Measurements from ENCODE around the gene CDX1. TPM values are rescaled to one million over a fixed set of nuclear protein-coding genes. Genes with fewer than 3 reads are reported as not detected.

The CDX1 gene
- total RNA-seq, 1 experiment from 2014 or later: 0.22 TPM

- H2BK12ac ChIP-seq (ENCODE audit: insufficient read length, low read depth, low read length): no peak overlapping the region
- no CpG with 5 or more reads among the region's 8 CpGs for WGBS (ENCODE audit: extremely low coverage, insufficient read length, low lambda C conversion rate)
- no peak overlapping the region for H2BK20ac ChIP-seq (ENCODE audit: low read depth, low read length, poor library complexity, severe bottlenecking)
- no peak overlapping the region for H2BK5ac ChIP-seq (ENCODE audit: insufficient read length, low read length)
- H3K23ac ChIP-seq (ENCODE audit: insufficient read length, low read depth, low read length): no peak overlapping the region
- H4K8ac ChIP-seq (replicated peaks; ENCODE audit: insufficient read length, low read depth, low read length): no peak overlapping the region
- no peak overlapping the region for H3K18ac ChIP-seq (ENCODE audit: insufficient read length, low read depth, low read length)
- no peak overlapping the region for H2BK15ac ChIP-seq (ENCODE audit: low read depth, low read length)
- H3K4me3 Mint-ChIP-seq: no peak overlapping the region
- H3T11ph ChIP-seq (ENCODE audit: low read length): no peak overlapping the region
- H3K27me3 Mint-ChIP-seq (ENCODE audit: low read depth): peaks cover 63% of the 10 kb centered on the region
- no peak overlapping the region for H2BK120ac ChIP-seq (ENCODE audit: low read depth, low read length, poor library complexity, severe bottlenecking)
- H2AK5ac ChIP-seq (ENCODE audit: insufficient read length, low read length): no peak overlapping the region
- no peak for DNase-seq
- no peaks in the 10 kb centered on the region; the same call in 1 of the 2 replicates for H3K27me3 ChIP-seq (ENCODE audit: insufficient read depth, low read length)
- no peaks in the 10 kb centered on the region for H3K79me1 ChIP-seq (ENCODE audit: insufficient read depth, low read depth, low read length, poor library complexity, severe bottlenecking)
- no peaks in the 10 kb centered on the region for H4K20me1 ChIP-seq (ENCODE audit: control insufficient read depth, insufficient read depth, insufficient read length)
- peaks cover 7 to 13% of the 10 kb centered on the region in 2 experiments; a peak in 3 of 4 replicates for H3K4me1 Mint-ChIP-seq
- no peaks in the 10 kb centered on the region for H3K4me1 ChIP-seq (ENCODE audit: insufficient read depth, low read length)
- H2AFZ ChIP-seq (ENCODE audit: low read length): no peak overlapping the region
- H3K9me3 Mint-ChIP-seq: no peaks in the 10 kb centered on the region; a peak in 1 of 5 replicates
- no peak overlapping the region for H3K9ac ChIP-seq (ENCODE audit: extremely low read depth, insufficient read length, low read length)
- no peaks in the 10 kb centered on the region for H3K9me3 ChIP-seq (ENCODE audit: control insufficient read depth, low read depth, low read length)
- no peak overlapping the region for H3K27ac Mint-ChIP-seq
- no peaks in the 10 kb centered on the region for H3K79me2 ChIP-seq (ENCODE audit: insufficient read depth, low read length)
- no peak for TF ChIP-seq CTCF (conservative IDR thresholded peaks at IDR 0.05)
- no peak overlapping the region for H3K56ac ChIP-seq (ENCODE audit: insufficient read length, low read depth, low read length)
- no peaks in the 10 kb centered on the region for H3K36me3 Mint-ChIP-seq (ENCODE audit: insufficient read depth in 1 of 3, low read depth in 3 of 3)
- no peak overlapping the region for H3K4me2 ChIP-seq (ENCODE audit: insufficient read depth, insufficient read length, low read length)
- H3K23me2 ChIP-seq (ENCODE audit: insufficient read length, low read depth, low read length, poor library complexity, severe bottlenecking): no peaks in the 10 kb centered on the region
- no peak overlapping the region for H3K14ac ChIP-seq (ENCODE audit: insufficient read depth, low read length)
- no peak overlapping the region for H4K5ac ChIP-seq (ENCODE audit: insufficient read length, low read depth, low read length)
- no peak overlapping the region for H3K4ac ChIP-seq (ENCODE audit: low read depth, low read length)
- H4K91ac ChIP-seq (ENCODE audit: insufficient read length, low read depth, low read length): no peak overlapping the region
- H3K27ac ChIP-seq (ENCODE audit: insufficient read length, low read depth, low read length): no peak overlapping the region
Measured at GRCh38 chr5:150176745-150177477, 10.3 kb downstream of the CDX1 start.

Data from H9 (cell line).